ENCODE measurements around the gene ATXN7.

DNA sequence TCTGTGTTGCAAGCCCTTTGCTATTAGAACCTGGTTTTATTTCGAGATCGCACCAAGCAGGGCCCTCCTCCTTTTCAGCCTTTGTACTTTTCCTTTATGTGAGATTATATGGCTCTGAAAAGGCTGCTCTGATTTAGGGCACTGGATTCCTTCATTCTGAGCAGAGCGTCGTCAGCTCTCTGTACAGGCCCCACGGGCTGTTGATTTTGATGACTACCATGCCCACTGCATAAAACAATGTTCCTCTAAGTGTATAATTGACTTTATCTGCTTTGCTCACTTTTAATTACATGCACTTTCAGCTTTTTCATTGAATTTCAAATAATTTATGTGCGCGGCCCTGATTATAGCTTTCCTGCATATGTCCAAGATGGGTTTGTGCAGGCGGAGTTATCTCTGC lies 164.0 kb downstream of the ATXN7 start:
- TF ChIP-seq, protein P1, sequence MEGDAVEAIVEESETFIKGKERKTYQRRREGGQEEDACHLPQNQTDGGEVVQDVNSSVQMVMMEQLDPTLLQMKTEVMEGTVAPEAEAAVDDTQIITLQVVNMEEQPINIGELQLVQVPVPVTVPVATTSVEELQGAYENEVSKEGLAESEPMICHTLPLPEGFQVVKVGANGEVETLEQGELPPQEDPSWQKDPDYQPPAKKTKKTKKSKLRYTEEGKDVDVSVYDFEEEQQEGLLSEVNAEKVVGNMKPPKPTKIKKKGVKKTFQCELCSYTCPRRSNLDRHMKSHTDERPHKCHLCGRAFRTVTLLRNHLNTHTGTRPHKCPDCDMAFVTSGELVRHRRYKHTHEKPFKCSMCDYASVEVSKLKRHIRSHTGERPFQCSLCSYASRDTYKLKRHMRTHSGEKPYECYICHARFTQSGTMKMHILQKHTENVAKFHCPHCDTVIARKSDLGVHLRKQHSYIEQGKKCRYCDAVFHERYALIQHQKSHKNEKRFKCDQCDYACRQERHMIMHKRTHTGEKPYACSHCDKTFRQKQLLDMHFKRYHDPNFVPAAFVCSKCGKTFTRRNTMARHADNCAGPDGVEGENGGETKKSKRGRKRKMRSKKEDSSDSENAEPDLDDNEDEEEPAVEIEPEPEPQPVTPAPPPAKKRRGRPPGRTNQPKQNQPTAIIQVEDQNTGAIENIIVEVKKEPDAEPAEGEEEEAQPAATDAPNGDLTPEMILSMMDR (IDR thresholded peaks at IDR 0.05; ENCODE audit: low read depth, low read length, missing input control), result no peak
- TF ChIP-seq, protein P2, sequence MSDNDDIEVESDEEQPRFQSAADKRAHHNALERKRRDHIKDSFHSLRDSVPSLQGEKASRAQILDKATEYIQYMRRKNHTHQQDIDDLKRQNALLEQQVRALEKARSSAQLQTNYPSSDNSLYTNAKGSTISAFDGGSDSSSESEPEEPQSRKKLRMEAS (IDR thresholded peaks at IDR 0.05), result no peak
- TF ChIP-seq FOXA1 (IDR thresholded peaks at IDR 0.05), result no peak
- TF ChIP-seq YY1 (IDR thresholded peaks at IDR 0.05), result no peak
- no peak for TF ChIP-seq HNF4G (IDR thresholded peaks at IDR 0.05)
- TF ChIP-seq, protein P3, sequence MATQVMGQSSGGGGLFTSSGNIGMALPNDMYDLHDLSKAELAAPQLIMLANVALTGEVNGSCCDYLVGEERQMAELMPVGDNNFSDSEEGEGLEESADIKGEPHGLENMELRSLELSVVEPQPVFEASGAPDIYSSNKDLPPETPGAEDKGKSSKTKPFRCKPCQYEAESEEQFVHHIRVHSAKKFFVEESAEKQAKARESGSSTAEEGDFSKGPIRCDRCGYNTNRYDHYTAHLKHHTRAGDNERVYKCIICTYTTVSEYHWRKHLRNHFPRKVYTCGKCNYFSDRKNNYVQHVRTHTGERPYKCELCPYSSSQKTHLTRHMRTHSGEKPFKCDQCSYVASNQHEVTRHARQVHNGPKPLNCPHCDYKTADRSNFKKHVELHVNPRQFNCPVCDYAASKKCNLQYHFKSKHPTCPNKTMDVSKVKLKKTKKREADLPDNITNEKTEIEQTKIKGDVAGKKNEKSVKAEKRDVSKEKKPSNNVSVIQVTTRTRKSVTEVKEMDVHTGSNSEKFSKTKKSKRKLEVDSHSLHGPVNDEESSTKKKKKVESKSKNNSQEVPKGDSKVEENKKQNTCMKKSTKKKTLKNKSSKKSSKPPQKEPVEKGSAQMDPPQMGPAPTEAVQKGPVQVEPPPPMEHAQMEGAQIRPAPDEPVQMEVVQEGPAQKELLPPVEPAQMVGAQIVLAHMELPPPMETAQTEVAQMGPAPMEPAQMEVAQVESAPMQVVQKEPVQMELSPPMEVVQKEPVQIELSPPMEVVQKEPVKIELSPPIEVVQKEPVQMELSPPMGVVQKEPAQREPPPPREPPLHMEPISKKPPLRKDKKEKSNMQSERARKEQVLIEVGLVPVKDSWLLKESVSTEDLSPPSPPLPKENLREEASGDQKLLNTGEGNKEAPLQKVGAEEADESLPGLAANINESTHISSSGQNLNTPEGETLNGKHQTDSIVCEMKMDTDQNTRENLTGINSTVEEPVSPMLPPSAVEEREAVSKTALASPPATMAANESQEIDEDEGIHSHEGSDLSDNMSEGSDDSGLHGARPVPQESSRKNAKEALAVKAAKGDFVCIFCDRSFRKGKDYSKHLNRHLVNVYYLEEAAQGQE (IDR thresholded peaks at IDR 0.05), result no peak

Measured in liver (tissue), 3 donors.